Fibroblast of lung (primary cell): Measurements from ENCODE around the gene EXOC6B.

Source experiments
- EZH2 ChIP-seq: IDR thresholded peaks from 2 replicates; pipeline ENCODE4 v1.5.1; 2012; ENCODE audit warnings: low read length, control low read depth, mild to moderate bottlenecking; ENCODE audit errors: missing control alignments
- TF ChIP-seq, protein P1 (sequence below), 2 donors: IDR thresholded peaks in 1 of 2; conservative IDR thresholded peaks in 1 of 2; 1 replicate in 1 of 2; 2 replicates in 1 of 2; pipeline ENCODE4 v1.5.1; 2011 to 2012; ENCODE audit warnings: low read length in 2 of 2, control low read depth in 1 of 2, inconsistent platforms in 1 of 2, low read depth in 1 of 2, mild to moderate bottlenecking in 1 of 2

DNA sequence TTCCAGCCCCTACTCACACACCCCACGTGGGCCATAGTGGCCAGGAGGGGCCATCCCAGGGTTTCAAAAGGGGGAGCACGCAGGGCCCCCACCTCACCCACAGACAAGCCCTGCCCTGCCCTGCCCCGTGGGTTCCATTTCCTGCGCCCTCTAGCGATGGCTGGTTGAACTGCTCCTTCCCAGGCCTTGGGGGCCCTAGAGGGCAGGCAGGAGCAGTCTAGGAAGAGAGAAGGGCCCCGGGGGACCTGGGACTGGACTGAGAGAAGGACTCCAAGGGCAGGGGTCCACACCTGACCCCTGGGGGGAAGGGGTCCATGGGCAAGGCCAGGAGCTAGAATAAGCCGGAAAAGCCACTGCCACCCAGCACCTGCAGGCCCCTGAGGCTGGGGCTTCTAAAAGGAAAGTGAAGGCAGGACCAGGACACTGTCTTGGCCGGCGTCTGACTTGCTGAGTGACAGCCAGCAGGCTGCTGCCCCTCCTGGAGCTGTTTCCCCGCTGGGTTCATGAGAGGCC, 688.3 kb downstream of the EXOC6B start:
- TF ChIP-seq, protein P1, sequence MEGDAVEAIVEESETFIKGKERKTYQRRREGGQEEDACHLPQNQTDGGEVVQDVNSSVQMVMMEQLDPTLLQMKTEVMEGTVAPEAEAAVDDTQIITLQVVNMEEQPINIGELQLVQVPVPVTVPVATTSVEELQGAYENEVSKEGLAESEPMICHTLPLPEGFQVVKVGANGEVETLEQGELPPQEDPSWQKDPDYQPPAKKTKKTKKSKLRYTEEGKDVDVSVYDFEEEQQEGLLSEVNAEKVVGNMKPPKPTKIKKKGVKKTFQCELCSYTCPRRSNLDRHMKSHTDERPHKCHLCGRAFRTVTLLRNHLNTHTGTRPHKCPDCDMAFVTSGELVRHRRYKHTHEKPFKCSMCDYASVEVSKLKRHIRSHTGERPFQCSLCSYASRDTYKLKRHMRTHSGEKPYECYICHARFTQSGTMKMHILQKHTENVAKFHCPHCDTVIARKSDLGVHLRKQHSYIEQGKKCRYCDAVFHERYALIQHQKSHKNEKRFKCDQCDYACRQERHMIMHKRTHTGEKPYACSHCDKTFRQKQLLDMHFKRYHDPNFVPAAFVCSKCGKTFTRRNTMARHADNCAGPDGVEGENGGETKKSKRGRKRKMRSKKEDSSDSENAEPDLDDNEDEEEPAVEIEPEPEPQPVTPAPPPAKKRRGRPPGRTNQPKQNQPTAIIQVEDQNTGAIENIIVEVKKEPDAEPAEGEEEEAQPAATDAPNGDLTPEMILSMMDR (conservative IDR thresholded peaks at IDR 0.05 in 1 of 2, IDR thresholded peaks at IDR 0.05 in 1 of 2; ENCODE audit: low read depth in 1 of 2, low read length in 2 of 2), result peak; percentile 93 to 94
- TF ChIP-seq EZH2, result no peak
